Glutamatergic neuron (in vitro differentiated cells): ENCODE measurements around the gene DST. TPM values are rescaled to one million over a fixed set of nuclear protein-coding genes. Genes with fewer than 3 reads are reported as not detected.
A peak's percentile ranks its signal among the peaks of the same experiment; 100 is the strongest.

Source experiments
- DNase-seq: peaks from one replicate; pipeline ENCODE4 v3.0.0; 2022
- H3K27ac Mint-ChIP-seq: one replicate; pipeline ENCODE4 v1.8.0; 2020; ENCODE audit warnings: mild to moderate bottlenecking, mixed read lengths, inconsistent platforms; ENCODE audit not compliant: unreplicated experiment
- H3K27me3 Mint-ChIP-seq: one replicate; pipeline ENCODE4 v1.8.0; 2020; ENCODE audit warnings: mild to moderate bottlenecking, moderate library complexity, mixed read lengths, inconsistent platforms; ENCODE audit not compliant: unreplicated experiment
- H3K36me3 Mint-ChIP-seq: one replicate; pipeline ENCODE4 v1.8.0; 2020; ENCODE audit warnings: mild to moderate bottlenecking, mixed read lengths, inconsistent platforms; ENCODE audit not compliant: unreplicated experiment
- H3K4me1 Mint-ChIP-seq: one replicate; pipeline ENCODE4 v1.8.0; 2020; ENCODE audit warnings: mild to moderate bottlenecking, low read depth, mixed read lengths, inconsistent platforms; ENCODE audit not compliant: unreplicated experiment
- H3K4me3 Mint-ChIP-seq: one replicate; pipeline ENCODE4 v1.8.0; 2020; ENCODE audit warnings: mild to moderate bottlenecking, mixed read lengths, inconsistent platforms; ENCODE audit not compliant: unreplicated experiment
- H3K9me3 Mint-ChIP-seq: one replicate; pipeline ENCODE4 v1.8.0; 2020; ENCODE audit warnings: mild to moderate bottlenecking, moderate library complexity, mixed read lengths, inconsistent platforms; ENCODE audit not compliant: unreplicated experiment
- total RNA-seq: library from RNA; stranded (reverse); fragmentation: NEBNext Ultra II Directional; extraction: Animal tissue kit (Norgen Biotek cat#: 25700); gene quantifications from one replicate; pipeline ENCODE4 v1.2.1, GENCODE V29; 2021; ENCODE audit not compliant: unreplicated experiment
- TF ChIP-seq, protein P1 (sequence below): fragments of 200-600 bp; sonication (generic); IDR thresholded peaks from one replicate; pipeline ENCODE4 v1.5.0; 2021; ENCODE audit not compliant: partially characterized antibody, unreplicated experiment

The DST gene
- total RNA-seq, 1 donor from 2014 or later: 981 TPM

DNA sequence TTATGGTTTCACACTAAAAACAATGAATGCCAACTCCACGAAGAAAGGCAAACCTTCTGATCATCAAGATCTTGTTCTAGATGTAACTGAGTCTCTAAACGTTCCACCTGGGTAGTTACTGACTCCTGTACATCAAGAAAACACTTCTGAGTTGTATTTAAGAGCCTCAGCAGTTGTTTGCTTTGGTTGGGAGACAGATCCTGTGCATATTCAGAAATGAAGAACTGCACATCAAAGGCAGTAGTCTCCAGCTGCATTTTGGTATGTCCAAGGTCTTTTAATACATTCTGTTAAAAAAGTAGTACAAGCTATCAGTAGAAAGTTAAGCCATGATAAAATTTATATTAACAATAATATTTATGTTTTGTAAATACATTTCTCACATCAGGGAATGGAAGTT is 41.3 kb downstream of the DST start:
- Mint-ChIP-seq H3K36me3 (peaks cover 4% of the 10 kb centered on the region), H3K27ac (no peak overlapping the region), H3K9me3 (peaks cover 3% of the 10 kb centered on the region), H3K4me3 (no peak overlapping the region), H3K27me3 (peaks cover 7% of the 10 kb centered on the region), H3K4me1 (no peaks in the 10 kb centered on the region)
- no peak for DNase-seq
- TF ChIP-seq, protein P1, sequence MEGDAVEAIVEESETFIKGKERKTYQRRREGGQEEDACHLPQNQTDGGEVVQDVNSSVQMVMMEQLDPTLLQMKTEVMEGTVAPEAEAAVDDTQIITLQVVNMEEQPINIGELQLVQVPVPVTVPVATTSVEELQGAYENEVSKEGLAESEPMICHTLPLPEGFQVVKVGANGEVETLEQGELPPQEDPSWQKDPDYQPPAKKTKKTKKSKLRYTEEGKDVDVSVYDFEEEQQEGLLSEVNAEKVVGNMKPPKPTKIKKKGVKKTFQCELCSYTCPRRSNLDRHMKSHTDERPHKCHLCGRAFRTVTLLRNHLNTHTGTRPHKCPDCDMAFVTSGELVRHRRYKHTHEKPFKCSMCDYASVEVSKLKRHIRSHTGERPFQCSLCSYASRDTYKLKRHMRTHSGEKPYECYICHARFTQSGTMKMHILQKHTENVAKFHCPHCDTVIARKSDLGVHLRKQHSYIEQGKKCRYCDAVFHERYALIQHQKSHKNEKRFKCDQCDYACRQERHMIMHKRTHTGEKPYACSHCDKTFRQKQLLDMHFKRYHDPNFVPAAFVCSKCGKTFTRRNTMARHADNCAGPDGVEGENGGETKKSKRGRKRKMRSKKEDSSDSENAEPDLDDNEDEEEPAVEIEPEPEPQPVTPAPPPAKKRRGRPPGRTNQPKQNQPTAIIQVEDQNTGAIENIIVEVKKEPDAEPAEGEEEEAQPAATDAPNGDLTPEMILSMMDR: no peak

DNA sequence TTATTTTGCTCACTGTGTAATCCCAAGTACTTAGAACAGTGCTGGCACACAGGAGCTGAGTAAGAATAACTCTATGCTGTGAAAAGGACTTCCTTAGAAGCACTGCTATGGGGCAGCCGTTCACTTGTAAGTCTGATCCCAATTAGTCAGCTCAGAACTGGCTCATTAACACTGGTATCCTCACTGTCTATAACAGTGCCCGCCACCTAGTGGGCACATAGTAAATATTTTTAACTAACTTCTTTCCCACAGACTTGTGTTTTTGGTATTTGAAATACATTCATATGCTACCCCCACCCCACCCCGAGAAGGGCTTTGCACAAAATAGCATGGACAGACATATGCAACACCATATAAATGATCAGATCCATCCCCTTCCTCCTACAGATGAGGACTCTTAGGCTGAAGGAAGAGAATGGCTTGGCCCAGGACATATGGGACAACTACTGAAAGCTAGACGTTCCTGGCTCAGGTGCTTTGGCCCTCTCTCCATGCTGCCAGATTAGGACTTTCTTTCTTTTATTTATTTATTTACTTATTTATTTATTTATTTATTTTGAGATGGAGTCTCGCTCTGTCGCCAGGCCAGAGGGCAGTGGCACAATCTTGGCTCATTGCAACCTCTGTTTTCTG is 47.1 kb downstream of the DST start:
- no peak overlapping the region for H3K4me3 Mint-ChIP-seq
- H3K36me3 Mint-ChIP-seq: peaks cover 6% of the 10 kb centered on the region
- peak overlapping the region; percentile 17 for H3K27ac Mint-ChIP-seq

DNA sequence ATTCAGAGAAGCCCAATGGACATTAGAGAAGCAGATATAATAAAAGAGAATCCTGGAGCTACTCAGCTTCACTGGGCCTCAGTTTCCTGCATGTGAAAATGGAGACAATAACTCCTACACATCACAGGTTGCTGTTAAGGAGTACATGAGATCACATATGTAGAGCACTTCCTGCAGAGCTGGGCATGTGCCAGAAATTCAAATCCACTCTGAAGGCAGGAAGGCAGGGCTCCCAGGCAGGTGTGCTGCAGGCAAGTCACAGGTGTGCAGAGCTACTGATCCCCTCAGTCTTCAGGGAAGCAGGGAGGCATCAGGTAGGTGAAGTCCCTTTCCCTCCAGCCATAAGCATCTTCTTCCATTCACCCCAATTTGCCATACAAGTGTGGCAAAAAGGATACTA is 48.0 kb downstream of the DST start:
- DNase-seq: no peak
- TF ChIP-seq, protein P1: no peak
- Mint-ChIP-seq H3K9me3 (peaks cover 8% of the 10 kb centered on the region), H3K4me1 (no peaks in the 10 kb centered on the region), H3K27ac (no peak overlapping the region), H3K27me3 (peaks cover 7% of the 10 kb centered on the region), H3K36me3 (peaks cover 6% of the 10 kb centered on the region), H3K4me3 (no peak overlapping the region)

More for the DNA sequence above, 47.1 kb downstream of the DST start:
- Mint-ChIP-seq H3K27me3 (peaks cover 7% of the 10 kb centered on the region), H3K4me1 (no peaks in the 10 kb centered on the region), H3K9me3 (peaks cover 8% of the 10 kb centered on the region)
- TF ChIP-seq, protein P1: peak; percentile 78
- DNase-seq: peak; percentile 30

- H3K27me3 Mint-ChIP-seq: peaks cover 5% of the 10 kb centered on the region
- TF ChIP-seq, protein P1: no peak
- no peak overlapping the region for H3K27ac Mint-ChIP-seq
- peaks cover 8% of the 10 kb centered on the region for H3K9me3 Mint-ChIP-seq
- no peaks in the 10 kb centered on the region for H3K4me1 Mint-ChIP-seq
- H3K36me3 Mint-ChIP-seq: peaks cover 6% of the 10 kb centered on the region
- no peak for DNase-seq
- no peak overlapping the region for H3K4me3 Mint-ChIP-seq
These were observed 48.8 kb downstream of the DST start for GRCh38 chr6:56593801-56594318.

GRCh38 chr6:56582236-56582635 is 60.5 kb downstream of the DST start:
- H3K36me3 Mint-ChIP-seq: peaks cover 18% of the 10 kb centered on the region
- no peak overlapping the region for H3K4me3 Mint-ChIP-seq
- peaks cover 5% of the 10 kb centered on the region for H3K27me3 Mint-ChIP-seq
- H3K4me1 Mint-ChIP-seq: peaks cover 3% of the 10 kb centered on the region
- peaks cover 7% of the 10 kb centered on the region for H3K9me3 Mint-ChIP-seq
- no peak overlapping the region for H3K27ac Mint-ChIP-seq
- DNase-seq: no peak
- TF ChIP-seq, protein P1: no peak
